Measurements from ENCODE around the gene LGALS3BP. TPM values are rescaled to one million over a fixed set of nuclear protein-coding genes. Genes with fewer than 3 reads are reported as not detected.

LGALS3BP gene
- total RNA-seq, 1 experiment from 2014 or later: 361 TPM

DNA sequence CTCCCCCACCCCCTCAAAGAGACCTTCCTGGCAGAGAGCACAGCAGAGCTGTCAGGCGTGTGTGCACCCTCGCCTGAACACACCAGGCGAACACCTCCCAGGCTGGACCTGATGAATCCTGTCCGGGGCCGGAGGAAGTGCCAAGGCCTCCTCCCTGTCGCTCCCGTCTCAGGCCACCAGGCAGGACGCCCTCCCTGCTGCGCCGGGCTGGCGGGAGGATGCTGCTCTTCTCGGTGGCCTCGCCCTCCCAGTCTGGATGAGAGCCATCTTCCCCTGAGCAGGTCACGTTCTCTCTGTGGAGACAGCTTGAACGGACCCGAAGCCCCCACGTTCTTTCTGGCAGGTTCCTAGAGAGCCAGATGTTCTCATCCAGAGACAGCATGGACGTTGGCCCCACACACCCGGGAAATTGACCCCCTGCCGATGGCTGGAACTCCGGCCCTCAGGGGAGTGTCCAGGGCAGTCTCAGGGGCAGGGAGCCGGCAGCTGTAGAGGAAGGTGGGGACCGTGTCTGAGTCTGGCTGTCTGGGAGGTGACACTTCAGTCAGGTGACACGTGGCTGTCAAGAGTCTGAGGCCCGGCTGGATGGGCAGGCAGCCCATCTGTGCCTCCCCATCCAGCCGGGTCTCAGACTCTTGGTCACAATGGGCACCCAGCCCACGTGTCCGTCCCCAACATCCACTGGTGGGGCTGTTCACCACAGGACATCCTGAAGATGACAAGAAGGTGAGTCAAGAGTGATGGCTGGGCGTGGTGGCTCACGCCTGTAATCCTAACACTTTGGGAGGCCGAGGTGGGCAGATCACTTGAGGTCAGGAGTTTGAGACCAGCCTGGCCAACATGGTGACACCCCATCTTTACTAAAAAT is 49.6 kb downstream of the LGALS3BP start:
- in situ Hi-C loops (cut with HindIII; ENCODE audit: low pct_unique_long_range_greater_than_20kb, low sequenced_read_pairs): no loop called here
- DNase-seq (ENCODE audit: low read depth, low spot score) (no peak), ATAC-seq (no peak)
- intact Hi-C loops (cut with micrococcal nuclease; ENCODE audit: unreplicated experiment): no loop called here
- Histone ChIP-seq H3K27ac (ENCODE audit: low read length) (no peak overlapping the region), H3K36me3 (ENCODE audit: control insufficient read depth, insufficient read depth, low read length) (no peaks in the 10 kb centered on the region), H3K4me3 (ENCODE audit: low read depth in 2 of 2, low read length in 2 of 2) (no peak overlapping the region), H3K9me3 (ENCODE audit: control insufficient read depth, insufficient read depth, low read depth, low read length) (no peaks in the 10 kb centered on the region), H3K27me3 (ENCODE audit: control insufficient read depth, insufficient read depth, low read length) (no peaks in the 10 kb centered on the region), H3K4me1 (ENCODE audit: control insufficient read depth, insufficient read depth, low read length) (peaks cover 25% of the 10 kb centered on the region)
- BruUV-seq (replicated peaks): no TSS peak
- TF ChIP-seq SIN3A (IDR thresholded peaks at IDR 0.05; ENCODE audit: borderline replicate concordance, insufficient read depth, low read depth, low read length) (no peak), CTCF (IDR thresholded peaks at IDR 0.05) (no peak), TCF7L2 (IDR thresholded peaks at IDR 0.05; ENCODE audit: low read depth, low read length) (no peak), POLR2AphosphoS5 (IDR thresholded peaks at IDR 0.05; ENCODE audit: low read depth, low read length) (no peak), REST (IDR thresholded peaks at IDR 0.05; ENCODE audit: insufficient read depth in 1 of 2, low read depth in 2 of 2, low read length in 1 of 2) (no peak)
- ChIA-PET CTCF (interaction anchor here (1.4 kb wide), 1 partner anchor 64 kb away, joined by 4 read pairs; no protein-coding TSS in a partner anchor), POLR2A (no interaction called here)

DNA sequence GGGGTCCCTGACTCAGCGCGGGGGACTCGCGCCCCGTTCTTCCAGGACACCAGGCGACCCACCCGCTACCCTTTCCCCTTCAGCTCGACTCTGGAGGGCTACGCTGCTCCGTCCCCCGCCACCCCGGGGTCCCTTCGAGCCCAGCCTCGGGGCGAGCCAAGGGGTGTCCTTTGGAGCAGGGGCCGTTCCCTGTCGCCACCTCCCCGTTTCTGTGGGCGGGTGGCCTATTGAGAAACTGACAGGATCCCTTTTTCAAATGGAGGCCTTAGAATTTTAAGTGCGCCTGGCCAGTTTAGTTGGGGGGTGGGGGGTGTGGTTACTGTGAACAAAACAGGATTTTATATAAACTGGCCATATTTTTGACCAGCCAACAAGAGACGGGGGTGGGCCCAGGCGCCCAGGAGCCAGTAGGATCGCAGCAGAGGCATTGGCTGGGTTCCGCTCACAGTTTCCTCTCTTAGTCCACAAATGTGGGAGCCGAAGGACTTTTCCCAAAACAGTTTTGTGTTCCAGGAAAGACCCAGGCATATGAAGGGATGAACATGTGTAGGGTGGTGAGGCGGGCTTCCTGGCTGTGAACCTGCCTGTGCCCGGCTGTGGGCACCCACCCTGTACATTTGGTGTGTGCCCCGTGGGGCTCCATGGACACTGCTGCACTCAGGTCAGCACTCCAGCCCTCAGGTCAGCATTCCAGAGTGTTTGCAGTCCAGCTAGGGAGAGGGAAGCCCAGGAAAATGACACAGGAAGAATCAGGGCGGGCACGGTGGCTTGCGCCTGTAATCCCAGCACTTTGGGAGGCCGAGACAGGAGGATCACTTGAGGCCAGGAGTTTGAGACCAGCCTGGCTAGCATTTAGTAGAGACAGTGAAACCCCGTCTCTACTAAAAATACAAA is 53.8 kb downstream of the LGALS3BP start:
- POLR2A ChIA-PET: no interaction called here
- no peak for TF ChIP-seq SIN3A (IDR thresholded peaks at IDR 0.05; ENCODE audit: borderline replicate concordance, insufficient read depth, low read depth, low read length)
- TF ChIP-seq REST (IDR thresholded peaks at IDR 0.05; ENCODE audit: insufficient read depth in 1 of 2, low read depth in 2 of 2, low read length in 1 of 2): no peak
- TF ChIP-seq CTCF (IDR thresholded peaks at IDR 0.05): no peak
- TF ChIP-seq TCF7L2 (IDR thresholded peaks at IDR 0.05; ENCODE audit: low read depth, low read length): no peak
- no peak for TF ChIP-seq POLR2AphosphoS5 (IDR thresholded peaks at IDR 0.05; ENCODE audit: low read depth, low read length)
- peak overlapping the region; percentile 42 to 43 for H3K4me3 ChIP-seq (ENCODE audit: low read depth in 2 of 2, low read length in 2 of 2)
- ATAC-seq (peak; percentile 37), DNase-seq (ENCODE audit: low read depth, low spot score) (no peak)
- H3K4me1 ChIP-seq (ENCODE audit: control insufficient read depth, insufficient read depth, low read length): peaks cover 25% of the 10 kb centered on the region
- in situ Hi-C loops (cut with HindIII; ENCODE audit: low pct_unique_long_range_greater_than_20kb, low sequenced_read_pairs): no loop called here
- no TSS peak for BruUV-seq (replicated peaks)
- CTCF ChIA-PET: no interaction called here
- no peaks in the 10 kb centered on the region for H3K36me3 ChIP-seq (ENCODE audit: control insufficient read depth, insufficient read depth, low read length)
- peak overlapping the region; percentile 69; the same call in 1 of the 2 replicates for H3K27ac ChIP-seq (ENCODE audit: low read length)
- no peaks in the 10 kb centered on the region for H3K9me3 ChIP-seq (ENCODE audit: control insufficient read depth, insufficient read depth, low read depth, low read length)
- intact Hi-C loops (cut with micrococcal nuclease; ENCODE audit: unreplicated experiment): no loop called here
- H3K27me3 ChIP-seq (ENCODE audit: control insufficient read depth, insufficient read depth, low read length): no peaks in the 10 kb centered on the region

Measured in Panc1 (cell line).